ENCODE data around the gene NR0B2. TPM values are rescaled to one million over a fixed set of nuclear protein-coding genes. Genes with fewer than 3 reads are reported as not detected.

The NR0B2 gene
- polyA plus RNA-seq, 1 experiment: not detected

- TF ChIP-seq CTCF (IDR thresholded peaks at IDR 0.05; ENCODE audit: insufficient read depth, low read depth, low read length): no peak
- DNase-seq (ENCODE audit: low read depth): no peak
- Histone ChIP-seq H3K27me3 (ENCODE audit: control insufficient read depth, insufficient read depth, low read length) (no peaks in the 10 kb centered on the region), H3K4me3 (ENCODE audit: low read depth, low read length) (no peak overlapping the region), H3K36me3 (ENCODE audit: control insufficient read depth, insufficient read depth, low read length) (peaks cover 28% of the 10 kb centered on the region)
- ChIA-PET CTCF (no interaction called here), POLR2A (no interaction called here)
Measured at GRCh38 chr1:26945728-26946127, 32.0 kb upstream of the NR0B2 start.

GRCh38 chr1:26945138-26945537 is 31.4 kb upstream of the NR0B2 start:
- Histone ChIP-seq H3K4me3 (ENCODE audit: low read depth, low read length) (no peak overlapping the region), H3K36me3 (ENCODE audit: control insufficient read depth, insufficient read depth, low read length) (peaks cover 28% of the 10 kb centered on the region), H3K27me3 (ENCODE audit: control insufficient read depth, insufficient read depth, low read length) (no peaks in the 10 kb centered on the region)
- no peak for TF ChIP-seq CTCF (IDR thresholded peaks at IDR 0.05; ENCODE audit: insufficient read depth, low read depth, low read length)
- CTCF ChIA-PET: no interaction called here
- DNase-seq (ENCODE audit: low read depth): no peak
- POLR2A ChIA-PET: no interaction called here

- no peak for DNase-seq (ENCODE audit: low read depth)
- ChIA-PET CTCF (interaction anchor here (1.1 to 1.2 kb wide), 2 partner anchors 16 to 55 kb away, joined by 3 read pairs; no protein-coding TSS in a partner anchor), POLR2A (interaction anchor here (0.5 kb wide), 1 partner anchor 300 kb away, joined by 7 read pairs; no protein-coding TSS in a partner anchor)
- Histone ChIP-seq H3K4me3 (ENCODE audit: low read depth, low read length) (no peak overlapping the region), H3K36me3 (ENCODE audit: control insufficient read depth, insufficient read depth, low read length) (peaks cover 30% of the 10 kb centered on the region), H3K27me3 (ENCODE audit: control insufficient read depth, insufficient read depth, low read length) (no peaks in the 10 kb centered on the region)
- no peak for TF ChIP-seq CTCF (IDR thresholded peaks at IDR 0.05; ENCODE audit: insufficient read depth, low read depth, low read length)
Measured at GRCh38 chr1:26942656-26943055, 28.9 kb upstream of the NR0B2 start.

GRCh38 chr1:26941311-26941710 is 27.5 kb upstream of the NR0B2 start:
- peaks cover 32% of the 10 kb centered on the region for H3K36me3 ChIP-seq (ENCODE audit: control insufficient read depth, insufficient read depth, low read length)
- ChIA-PET POLR2A (no interaction called here), CTCF (interaction anchor here (1.1 kb wide), 1 partner anchor 20 kb away, joined by 3 read pairs; no protein-coding TSS in a partner anchor)
- no peak for TF ChIP-seq CTCF (IDR thresholded peaks at IDR 0.05; ENCODE audit: insufficient read depth, low read depth, low read length)
- no peak overlapping the region for H3K4me3 ChIP-seq (ENCODE audit: low read depth, low read length)
- DNase-seq (ENCODE audit: low read depth): no peak
- no peaks in the 10 kb centered on the region for H3K27me3 ChIP-seq (ENCODE audit: control insufficient read depth, insufficient read depth, low read length)

- POLR2A ChIA-PET: no interaction called here
- CTCF ChIA-PET: no interaction called here
- Histone ChIP-seq H3K27me3 (ENCODE audit: control insufficient read depth, insufficient read depth, low read length) (no peaks in the 10 kb centered on the region), H3K4me3 (ENCODE audit: low read depth, low read length) (no peak overlapping the region), H3K36me3 (ENCODE audit: control insufficient read depth, insufficient read depth, low read length) (peaks cover 21% of the 10 kb centered on the region)
- DNase-seq (ENCODE audit: low read depth): no peak
- TF ChIP-seq CTCF (IDR thresholded peaks at IDR 0.05; ENCODE audit: insufficient read depth, low read depth, low read length): no peak
Measured at GRCh38 chr1:26938659-26939025, 24.9 kb upstream of the NR0B2 start.

Data from BJ (cell line).